Adipocyte (in vitro differentiated cells): Measurements from ENCODE around the gene KLHL29.

Experiments used
- DNase-seq: peaks from one replicate; pipeline ENCODE4 v3.0.0-alpha.2; 2015; ENCODE audit warnings: low read depth
- H3K27me3 ChIP-seq: replicated peaks from 2 replicates; pipeline ENCODE4 v1.7.0; 2013; ENCODE audit warnings: mild to moderate bottlenecking, low read length, moderate library complexity; ENCODE audit not compliant: control insufficient read depth, insufficient read depth
- H3K36me3 ChIP-seq: 2 replicates; pipeline ENCODE4 v1.7.0; 2013; ENCODE audit warnings: low read length, mild to moderate bottlenecking, moderate library complexity; ENCODE audit not compliant: control insufficient read depth, insufficient read depth, severe bottlenecking
- H3K4me1 ChIP-seq: 2 replicates; pipeline ENCODE4 v1.7.0; 2013; ENCODE audit warnings: mild to moderate bottlenecking, low read length, moderate library complexity; ENCODE audit not compliant: control insufficient read depth, insufficient read depth
- H3K4me3 ChIP-seq: 2 replicates; pipeline ENCODE4 v1.7.0; 2013; ENCODE audit warnings: mild to moderate bottlenecking, low read length, moderate library complexity
- H3K9ac ChIP-seq: 2 replicates; pipeline ENCODE4 v1.7.0; 2013; ENCODE audit warnings: mild to moderate bottlenecking, low read length, moderate library complexity
- H3K9me3 ChIP-seq: 2 replicates; pipeline ENCODE4 v1.7.0; 2013; ENCODE audit warnings: mild to moderate bottlenecking, low read length, moderate library complexity; ENCODE audit not compliant: control insufficient read depth

The KLHL29 gene

DNA sequence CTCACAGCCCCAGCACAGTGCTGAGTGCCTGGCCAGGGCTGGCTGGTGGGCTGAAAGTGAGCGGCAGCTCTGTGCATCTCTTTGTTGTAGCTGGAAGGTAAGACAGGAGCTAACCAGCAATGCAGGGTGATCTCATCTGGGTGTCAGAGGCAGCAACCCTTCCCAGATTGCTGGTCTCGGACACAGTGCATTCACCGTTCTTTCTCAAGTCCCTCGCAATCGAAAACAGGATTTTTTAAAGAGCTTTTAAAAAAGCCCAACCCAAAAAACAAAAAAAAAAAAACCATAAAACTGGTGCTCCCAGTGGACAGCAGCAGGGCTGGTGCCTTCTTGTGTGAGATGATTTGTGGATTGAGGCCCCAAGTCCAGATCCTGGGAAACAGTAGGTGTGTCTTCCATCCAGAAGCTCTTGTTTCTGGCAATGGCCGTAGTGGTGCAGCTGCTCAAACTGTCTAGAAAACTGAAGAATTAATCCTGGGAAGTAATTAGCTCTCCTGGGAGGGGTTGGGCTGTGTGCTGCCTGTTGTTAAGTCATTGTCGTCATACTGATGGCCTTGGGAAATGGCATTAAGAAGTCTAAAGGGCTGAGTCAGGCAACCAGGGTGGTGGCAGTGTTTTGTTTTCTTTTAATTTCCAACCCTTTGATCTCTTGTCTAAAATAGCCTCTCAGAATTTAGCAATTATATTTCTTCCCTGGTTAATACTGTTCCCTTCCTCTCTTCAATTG, 156.7 kb downstream of the KLHL29 start:
- H3K9ac ChIP-seq = no peak overlapping the region
- peak; percentile 28 for DNase-seq
- H3K9me3 ChIP-seq = no peaks in the 10 kb centered on the region
- no peaks in the 10 kb centered on the region for H3K27me3 ChIP-seq
- H3K4me1 ChIP-seq = peaks cover 30% of the 10 kb centered on the region
- H3K4me3 ChIP-seq = no peak overlapping the region
- H3K36me3 ChIP-seq = no peaks in the 10 kb centered on the region

DNA sequence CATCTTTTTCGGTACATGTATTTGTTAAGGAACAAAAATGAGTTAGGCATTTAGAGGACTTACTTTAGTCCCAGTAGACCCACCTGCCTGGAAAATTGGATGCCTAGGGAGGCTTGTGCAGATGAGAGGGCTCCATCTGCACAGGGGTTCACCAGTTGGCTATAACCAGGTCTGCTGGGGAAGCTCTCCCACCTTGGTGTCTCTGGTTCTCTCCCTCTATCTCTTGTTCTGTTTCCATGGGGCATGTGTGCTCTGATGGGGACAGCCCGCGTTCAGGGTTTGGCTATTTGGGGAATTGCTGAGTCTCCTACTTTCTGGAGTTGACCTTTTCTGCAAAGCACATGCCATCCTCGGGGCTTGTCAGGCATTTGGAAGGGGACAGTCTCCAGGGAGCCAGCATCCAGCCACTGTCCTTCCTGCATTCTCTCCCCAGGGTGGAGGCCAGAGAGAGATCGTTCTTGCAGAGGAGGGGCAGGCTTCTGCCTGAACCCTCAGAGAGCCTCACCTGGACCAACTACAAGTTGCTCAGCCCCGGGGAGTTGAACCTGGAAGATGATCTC, 157.3 kb downstream of the KLHL29 start:
- H3K36me3 ChIP-seq = no peaks in the 10 kb centered on the region
- no peak for DNase-seq
- no peak overlapping the region for H3K9ac ChIP-seq
- no peaks in the 10 kb centered on the region for H3K27me3 ChIP-seq
- no peak overlapping the region for H3K4me3 ChIP-seq
- H3K9me3 ChIP-seq = no peaks in the 10 kb centered on the region
- peaks cover 30% of the 10 kb centered on the region for H3K4me1 ChIP-seq

DNA sequence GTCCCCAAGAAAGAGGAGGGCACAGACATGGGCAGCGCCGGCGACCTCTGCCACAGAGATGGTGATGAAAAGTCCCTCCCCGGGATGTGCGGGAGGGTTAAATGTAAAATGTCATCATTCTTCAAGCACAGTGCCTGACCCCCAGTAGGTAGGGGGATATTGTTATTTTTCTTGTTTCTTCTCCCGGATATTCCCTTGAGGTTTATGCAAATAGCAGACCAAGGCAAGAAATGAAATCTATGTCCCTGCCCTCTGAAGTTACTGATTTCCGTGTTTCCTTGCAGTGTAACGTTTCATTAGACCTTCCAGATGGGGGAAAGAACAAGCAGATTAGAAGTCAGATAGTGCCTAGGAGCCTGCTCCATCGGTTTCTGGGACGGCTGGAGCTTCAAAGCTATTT, 158.3 kb downstream of the KLHL29 start:
- no peaks in the 10 kb centered on the region for H3K9me3 ChIP-seq
- no peak overlapping the region for H3K9ac ChIP-seq
- H3K4me3 ChIP-seq = no peak overlapping the region
- no peak for DNase-seq
- no peaks in the 10 kb centered on the region for H3K27me3 ChIP-seq
- peaks cover 30% of the 10 kb centered on the region for H3K4me1 ChIP-seq
- no peaks in the 10 kb centered on the region for H3K36me3 ChIP-seq

DNA sequence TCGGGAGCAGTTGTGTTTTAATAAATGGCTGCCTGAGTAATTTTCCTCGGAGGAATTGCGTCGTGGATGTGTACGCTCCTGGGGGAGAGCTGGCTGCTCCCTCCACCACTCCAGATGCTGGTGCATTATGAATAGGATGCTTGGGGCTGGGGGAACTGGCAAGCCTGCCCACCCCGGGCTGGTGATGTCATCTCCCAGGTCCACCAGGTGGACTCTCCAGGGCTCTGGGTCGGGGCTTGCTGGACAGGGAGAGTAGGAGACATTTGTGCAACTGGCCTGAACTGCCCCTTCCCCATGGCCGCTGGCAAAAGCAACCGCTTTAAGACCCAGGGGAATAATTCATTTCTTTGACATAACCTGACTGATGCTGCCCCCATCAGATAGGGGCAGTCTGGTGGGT, 158.7 kb downstream of the KLHL29 start:
- H3K4me1 ChIP-seq = peaks cover 30% of the 10 kb centered on the region
- DNase-seq = no peak
- H3K27me3 ChIP-seq = no peaks in the 10 kb centered on the region
- H3K9me3 ChIP-seq = no peaks in the 10 kb centered on the region
- no peak overlapping the region for H3K9ac ChIP-seq
- no peaks in the 10 kb centered on the region for H3K36me3 ChIP-seq
- H3K4me3 ChIP-seq = no peak overlapping the region

DNA sequence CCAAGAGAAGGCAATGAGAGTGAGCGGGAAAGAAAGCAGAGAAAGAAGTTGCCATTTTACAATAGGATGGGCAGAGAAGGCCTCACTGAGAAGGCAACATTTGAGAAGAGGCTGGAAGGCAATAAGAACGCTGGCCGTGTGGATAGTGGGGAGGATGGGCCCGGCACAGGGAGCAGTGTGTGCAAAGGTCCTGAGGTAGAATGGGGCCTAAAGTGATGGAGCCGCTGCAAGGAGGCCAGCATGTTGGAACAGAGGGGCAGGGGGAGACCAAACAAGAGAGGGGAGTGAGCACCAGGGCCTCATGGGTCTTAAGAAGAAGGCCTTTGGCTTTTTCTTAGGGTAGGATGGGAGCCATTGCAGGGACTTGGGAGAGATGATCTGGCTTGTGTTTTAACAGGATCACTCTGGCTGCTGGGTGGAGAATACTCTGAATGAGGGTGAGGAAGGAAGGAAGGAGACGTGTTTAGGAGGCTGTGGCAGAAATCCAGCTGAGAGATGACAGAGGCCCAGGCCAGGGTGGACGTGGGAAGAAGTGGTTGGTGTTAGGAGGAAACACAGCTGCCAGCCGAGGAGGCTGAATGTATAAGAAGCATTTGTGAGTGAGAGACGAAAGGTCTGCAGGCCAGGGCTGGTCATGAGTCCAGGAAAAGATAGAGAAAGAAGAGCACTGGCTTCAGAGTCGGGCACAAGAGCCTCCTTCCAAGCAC, 159.8 kb downstream of the KLHL29 start:
- H3K27me3 ChIP-seq = no peaks in the 10 kb centered on the region
- H3K9ac ChIP-seq = no peak overlapping the region
- peaks cover 31% of the 10 kb centered on the region for H3K4me1 ChIP-seq
- no peak for DNase-seq
- no peak overlapping the region for H3K4me3 ChIP-seq
- no peaks in the 10 kb centered on the region for H3K9me3 ChIP-seq
- H3K36me3 ChIP-seq = no peaks in the 10 kb centered on the region

DNA sequence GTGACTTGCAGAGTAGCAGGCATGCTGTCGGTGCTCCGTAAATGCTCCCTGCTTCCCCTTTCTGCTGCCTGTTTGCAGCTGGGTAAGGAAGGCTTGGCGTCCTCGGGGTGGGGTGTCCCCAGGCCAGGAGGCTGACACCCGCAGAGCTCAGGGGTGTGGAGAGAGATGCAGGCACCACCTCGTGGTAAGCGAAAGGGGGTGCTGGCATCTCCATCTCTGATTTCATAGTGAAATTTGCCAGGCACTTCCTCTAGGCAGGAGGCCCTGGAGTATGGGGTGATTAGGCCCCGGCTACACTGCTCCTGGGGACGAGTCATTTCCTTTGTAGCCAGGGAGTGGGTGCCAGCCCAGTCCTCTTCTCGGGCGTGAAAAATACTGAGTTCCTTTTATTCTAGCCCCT, 160.4 kb downstream of the KLHL29 start:
- Histone ChIP-seq H3K9me3 (no peaks in the 10 kb centered on the region), H3K36me3 (no peaks in the 10 kb centered on the region), H3K27me3 (no peaks in the 10 kb centered on the region), H3K9ac (no peak overlapping the region), H3K4me3 (no peak overlapping the region), H3K4me1 (peaks cover 38% of the 10 kb centered on the region)
- peak; percentile 36 for DNase-seq

DNA sequence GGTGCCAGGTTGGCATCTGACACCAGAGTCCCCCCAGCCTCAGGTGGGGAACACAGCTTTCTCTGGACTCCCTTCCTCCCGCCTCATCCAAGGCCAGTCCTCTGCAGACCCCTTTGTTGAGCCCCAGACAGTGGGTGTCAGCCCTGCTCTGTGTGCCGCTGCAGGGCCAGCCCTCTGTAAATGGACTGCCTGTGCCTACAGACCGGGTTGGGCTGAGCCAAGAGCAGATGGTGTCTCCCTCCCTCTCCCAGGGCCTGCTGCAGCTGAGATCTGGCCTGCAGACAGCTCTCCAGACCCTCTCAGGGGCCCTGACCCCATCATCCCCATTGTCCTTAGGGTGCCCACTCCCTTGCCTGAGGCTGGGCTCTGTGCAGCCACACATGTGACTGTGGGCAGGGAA, 160.8 kb downstream of the KLHL29 start:
- H3K4me1 ChIP-seq = peaks cover 42% of the 10 kb centered on the region
- H3K36me3 ChIP-seq = no peaks in the 10 kb centered on the region
- H3K9me3 ChIP-seq = no peaks in the 10 kb centered on the region
- H3K27me3 ChIP-seq = no peaks in the 10 kb centered on the region
- DNase-seq = no peak
- H3K9ac ChIP-seq = no peak overlapping the region
- no peak overlapping the region for H3K4me3 ChIP-seq

DNA sequence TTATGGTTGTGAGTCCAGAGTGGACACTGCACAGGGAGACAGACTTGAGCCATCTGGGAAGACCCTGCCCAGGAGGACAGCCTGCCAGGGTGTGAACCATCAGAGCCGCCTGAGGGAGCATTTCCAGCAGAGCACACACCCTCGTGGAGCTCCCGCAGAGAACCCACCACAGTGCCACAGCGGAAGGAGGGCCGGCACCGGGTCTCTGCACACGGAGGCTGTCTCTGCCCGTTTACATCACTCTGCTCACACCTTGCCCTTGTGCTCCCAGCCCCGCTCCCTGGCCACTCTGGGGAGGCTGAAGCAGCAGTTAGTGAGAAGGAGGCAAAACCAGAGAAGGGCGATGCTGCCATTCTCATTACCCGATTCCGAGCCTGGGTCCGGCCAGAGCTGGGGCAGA, 161.9 kb downstream of the KLHL29 start:
- H3K27me3 ChIP-seq = no peaks in the 10 kb centered on the region
- H3K36me3 ChIP-seq = no peaks in the 10 kb centered on the region
- no peaks in the 10 kb centered on the region for H3K9me3 ChIP-seq
- DNase-seq = no peak
- H3K9ac ChIP-seq = no peak overlapping the region
- H3K4me3 ChIP-seq = no peak overlapping the region
- H3K4me1 ChIP-seq = peaks cover 36% of the 10 kb centered on the region

DNA sequence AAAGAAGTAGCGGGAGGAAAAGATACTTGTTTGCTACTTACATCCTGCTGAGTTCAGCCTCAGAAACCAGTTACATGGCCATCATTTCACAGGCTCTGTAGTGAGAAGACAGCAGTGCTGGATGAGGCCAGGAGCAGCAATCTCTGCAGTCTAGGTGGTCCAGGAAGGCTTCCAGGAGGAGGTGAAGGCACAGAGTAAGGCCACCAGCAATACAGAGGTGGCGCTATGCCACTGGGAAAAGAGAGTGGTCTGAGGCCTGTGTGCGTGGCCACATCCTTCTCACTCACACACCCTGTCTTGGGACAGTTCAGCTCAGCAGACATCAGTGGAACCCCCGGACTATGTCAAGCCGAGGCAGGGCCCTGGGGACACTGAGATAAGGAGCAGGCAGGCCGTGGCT, 162.7 kb downstream of the KLHL29 start:
- Histone ChIP-seq H3K4me3 (no peak overlapping the region), H3K4me1 (peaks cover 28% of the 10 kb centered on the region), H3K27me3 (no peaks in the 10 kb centered on the region), H3K36me3 (no peaks in the 10 kb centered on the region), H3K9me3 (no peaks in the 10 kb centered on the region), H3K9ac (no peak overlapping the region)
- no peak for DNase-seq

DNA sequence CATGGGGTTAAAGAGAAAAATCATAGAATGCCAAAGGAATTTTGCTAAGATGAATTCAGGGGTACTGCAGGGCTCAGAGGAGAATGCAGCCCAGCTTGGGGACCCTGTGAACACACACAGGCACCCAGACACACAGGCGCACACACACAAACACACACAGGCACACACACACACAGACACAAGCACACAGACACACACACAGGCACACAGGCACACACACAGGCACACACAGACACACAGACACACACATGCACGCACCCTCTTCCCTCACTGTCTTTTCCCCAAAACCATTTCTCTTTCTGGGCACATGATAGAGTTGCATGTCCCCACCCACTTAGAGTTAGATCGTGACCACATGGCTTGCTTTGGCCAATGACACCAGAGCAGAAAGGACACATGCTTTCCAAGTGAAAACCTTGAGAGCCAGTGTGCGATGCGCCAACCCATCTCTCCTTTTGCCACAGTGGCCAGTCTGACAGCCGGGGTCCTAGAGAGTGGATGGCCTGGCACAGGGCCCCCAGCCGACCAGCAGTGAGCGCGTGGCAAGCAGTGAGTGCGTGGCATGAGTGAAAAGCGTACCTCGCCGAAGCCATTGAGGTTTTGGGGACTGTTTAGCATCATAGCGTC, 163.3 kb downstream of the KLHL29 start:
- H3K9me3 ChIP-seq = no peaks in the 10 kb centered on the region
- H3K9ac ChIP-seq = no peak overlapping the region
- DNase-seq = no peak
- no peak overlapping the region for H3K4me3 ChIP-seq
- peaks cover 24% of the 10 kb centered on the region for H3K4me1 ChIP-seq
- H3K27me3 ChIP-seq = no peaks in the 10 kb centered on the region
- H3K36me3 ChIP-seq = no peaks in the 10 kb centered on the region

DNA sequence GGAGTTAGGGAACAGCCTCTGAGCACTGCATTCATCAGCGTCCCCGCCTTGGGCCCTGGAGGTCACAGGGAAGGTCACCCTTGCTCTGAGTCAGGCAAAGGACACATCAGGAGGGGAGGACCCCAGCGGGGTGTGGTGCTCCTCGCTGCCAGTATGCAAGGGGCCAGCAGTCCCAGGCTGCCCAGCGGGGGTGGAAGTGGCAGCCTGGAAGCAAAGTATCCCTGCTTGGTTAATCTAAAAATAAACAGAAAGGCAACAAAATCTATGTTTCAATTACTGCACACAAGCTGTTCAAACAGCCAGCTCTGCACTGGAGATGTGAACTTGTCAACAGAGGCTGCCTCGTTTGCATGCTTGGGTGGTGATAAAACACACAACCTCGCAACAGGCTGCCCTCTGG, 164.1 kb downstream of the KLHL29 start:
- H3K36me3 ChIP-seq = no peaks in the 10 kb centered on the region
- no peak for DNase-seq

More for the DNA sequence above, 164.1 kb downstream of the KLHL29 start:
- Histone ChIP-seq H3K4me3 (no peak overlapping the region), H3K27me3 (no peaks in the 10 kb centered on the region), H3K9me3 (no peaks in the 10 kb centered on the region), H3K9ac (no peak overlapping the region), H3K4me1 (peaks cover 29% of the 10 kb centered on the region)
